ENCODE data around the gene OXCT1. TPM values are rescaled to one million over a fixed set of nuclear protein-coding genes. Genes with fewer than 3 reads are reported as not detected.

The OXCT1 gene
- total and polyA plus RNA-seq, 12 donors, result 3.3 to 31.9 (median 11.9) TPM

- intact Hi-C loops (cut with DNase I), result no loop called here
Measured at GRCh38 chr5:41878173-41878572, 7.9 kb upstream of the OXCT1 start.

DNA sequence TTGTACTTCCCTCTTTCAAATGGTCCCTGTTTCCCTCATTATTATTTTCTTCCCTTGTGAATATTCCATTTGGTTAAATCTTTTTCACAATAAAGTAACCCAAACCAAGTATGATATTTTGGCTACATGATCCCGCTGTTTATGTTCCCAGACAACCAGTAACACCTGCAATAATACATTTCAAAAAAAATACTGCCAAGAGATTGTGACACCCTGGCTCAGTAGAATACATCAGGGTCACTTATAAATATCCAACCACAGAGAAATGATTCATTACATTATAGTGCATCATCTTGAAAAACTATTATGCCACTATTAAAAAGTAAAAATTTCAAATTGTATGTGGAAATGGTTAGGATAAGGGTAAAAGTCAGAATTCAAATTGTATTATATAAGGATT lies 7.2 kb upstream of the OXCT1 start:
- Histone ChIP-seq H3K9me3 (replicated peaks in 1 of 3) (no peaks in the 10 kb centered on the region), H3K4me1 (replicated peaks in 1 of 2) (no peaks in the 10 kb centered on the region), H3K27ac (no peak overlapping the region), H3K4me3 (no peak overlapping the region), H3K27me3 (no peaks in the 10 kb centered on the region), H3K36me3 (replicated peaks in 1 of 2) (no peaks in the 10 kb centered on the region)
- no peak for DNase-seq
- intact Hi-C loops (cut with DNase I), result no loop called here
- TF ChIP-seq POLR2A (IDR thresholded peaks at IDR 0.05), result no peak
- TF ChIP-seq, protein P1, sequence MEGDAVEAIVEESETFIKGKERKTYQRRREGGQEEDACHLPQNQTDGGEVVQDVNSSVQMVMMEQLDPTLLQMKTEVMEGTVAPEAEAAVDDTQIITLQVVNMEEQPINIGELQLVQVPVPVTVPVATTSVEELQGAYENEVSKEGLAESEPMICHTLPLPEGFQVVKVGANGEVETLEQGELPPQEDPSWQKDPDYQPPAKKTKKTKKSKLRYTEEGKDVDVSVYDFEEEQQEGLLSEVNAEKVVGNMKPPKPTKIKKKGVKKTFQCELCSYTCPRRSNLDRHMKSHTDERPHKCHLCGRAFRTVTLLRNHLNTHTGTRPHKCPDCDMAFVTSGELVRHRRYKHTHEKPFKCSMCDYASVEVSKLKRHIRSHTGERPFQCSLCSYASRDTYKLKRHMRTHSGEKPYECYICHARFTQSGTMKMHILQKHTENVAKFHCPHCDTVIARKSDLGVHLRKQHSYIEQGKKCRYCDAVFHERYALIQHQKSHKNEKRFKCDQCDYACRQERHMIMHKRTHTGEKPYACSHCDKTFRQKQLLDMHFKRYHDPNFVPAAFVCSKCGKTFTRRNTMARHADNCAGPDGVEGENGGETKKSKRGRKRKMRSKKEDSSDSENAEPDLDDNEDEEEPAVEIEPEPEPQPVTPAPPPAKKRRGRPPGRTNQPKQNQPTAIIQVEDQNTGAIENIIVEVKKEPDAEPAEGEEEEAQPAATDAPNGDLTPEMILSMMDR (IDR thresholded peaks at IDR 0.05), result no peak
- 94 to 100% (median 96%) methylated on average over 1 of the region's 1 CpG for WGBS, 4 donors

More at GRCh38 chr5:41878173-41878572, 7.9 kb upstream of the OXCT1 start:
- Histone ChIP-seq H3K27ac (no peak overlapping the region), H3K4me1 (replicated peaks in 1 of 2) (no peaks in the 10 kb centered on the region), H3K4me3 (no peak overlapping the region), H3K36me3 (replicated peaks in 1 of 2) (no peaks in the 10 kb centered on the region), H3K9me3 (replicated peaks in 1 of 3) (no peaks in the 10 kb centered on the region), H3K27me3 (no peaks in the 10 kb centered on the region)
- TF ChIP-seq POLR2A (IDR thresholded peaks at IDR 0.05), result no peak
- TF ChIP-seq, protein P1 (IDR thresholded peaks at IDR 0.05), result no peak
- no peak for DNase-seq
- WGBS, 4 donors, result 64 to 79% (median 75%) methylated on average over 2 of the region's 2 CpGs

DNA sequence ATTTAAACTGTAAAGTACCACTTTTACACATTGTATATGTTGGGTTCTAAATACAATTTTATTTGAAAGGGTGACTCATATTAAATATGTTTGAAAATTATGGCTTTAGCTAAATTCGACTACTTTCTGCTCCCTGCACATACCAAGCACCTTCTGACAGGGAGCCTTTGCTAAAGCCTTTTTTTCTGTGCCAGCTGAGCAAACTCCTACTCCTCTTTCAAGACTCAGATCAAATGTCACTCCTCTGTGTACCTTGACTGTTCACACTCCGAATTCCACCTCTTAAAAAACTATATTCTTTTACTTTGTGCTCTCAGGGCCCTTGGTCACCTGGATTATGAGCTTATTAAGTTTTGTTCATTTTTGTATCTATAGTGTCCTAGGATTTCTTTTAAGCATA lies 6.5 kb upstream of the OXCT1 start:
- no peak for DNase-seq

DNA sequence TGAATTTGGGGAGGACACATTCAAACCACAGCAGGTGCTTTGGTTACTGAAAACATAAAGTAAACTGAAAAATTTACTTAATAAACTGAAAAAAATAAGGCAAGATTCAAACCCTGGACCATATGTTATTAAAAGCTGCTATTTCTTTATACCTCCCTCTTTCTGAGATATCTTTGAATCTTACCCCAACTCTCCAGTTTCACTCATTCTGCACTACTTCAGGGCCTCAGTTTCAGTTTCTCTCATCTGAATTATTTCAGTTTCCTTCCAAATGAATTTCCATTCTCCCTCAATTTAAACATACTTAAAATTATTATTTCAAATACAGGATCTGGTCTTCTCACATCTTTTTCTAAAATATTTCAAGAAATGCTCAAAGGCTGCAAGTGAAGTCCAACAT lies 4.9 kb upstream of the OXCT1 start:
- Histone ChIP-seq H3K4me3 (no peak overlapping the region), H3K27ac (no peak overlapping the region), H3K27me3 (no peaks in the 10 kb centered on the region), H3K36me3 (replicated peaks in 1 of 2) (no peaks in the 10 kb centered on the region), H3K4me1 (replicated peaks in 1 of 2) (peaks cover 6 to 7% of the 10 kb centered on the region in 2 donors), H3K9me3 (replicated peaks in 1 of 3) (no peaks in the 10 kb centered on the region)
- no peak for DNase-seq
- intact Hi-C loops (cut with DNase I), result no loop called here
- TF ChIP-seq, protein P1 (IDR thresholded peaks at IDR 0.05), result no peak
- no peak for TF ChIP-seq POLR2A (IDR thresholded peaks at IDR 0.05)

More for the DNA sequence above, 6.5 kb upstream of the OXCT1 start:
- TF ChIP-seq, protein P1 (IDR thresholded peaks at IDR 0.05), result no peak
- no peak for TF ChIP-seq POLR2A (IDR thresholded peaks at IDR 0.05)
- WGBS, 4 donors, result 66 to 76% (median 67%) methylated on average over 2 of the region's 2 CpGs
- intact Hi-C loops (cut with DNase I), result no loop called here
- H3K4me1 ChIP-seq (replicated peaks in 1 of 2), result no peaks in the 10 kb centered on the region
- H3K9me3 ChIP-seq (replicated peaks in 1 of 3), result no peaks in the 10 kb centered on the region
- H3K4me3 ChIP-seq, result no peak overlapping the region
- no peaks in the 10 kb centered on the region for H3K27me3 ChIP-seq
- no peaks in the 10 kb centered on the region for H3K36me3 ChIP-seq (replicated peaks in 1 of 2)
- no peak overlapping the region for H3K27ac ChIP-seq
